NCI-H774 (cell line): ENCODE measurements around the gene UNC45B.
"Not testable (repeated sequence)": the region's sequence is repeated elsewhere in the genome, so short reads cannot be mapped to it uniquely, and the experiment has no call there.

Experiments used
- DNase-seq: peaks from one replicate; lab custom pipeline; 2025; lab: John Stamatoyannopoulos, UW

The UNC45B gene

GRCh38 chr17:35170968-35171771 is 23.6 kb downstream of the UNC45B start:
- DNase-seq: no peak

GRCh38 chr17:35171834-35172233 is 24.2 kb downstream of the UNC45B start:
- no peak for DNase-seq

GRCh38 chr17:35172321-35172720 is 24.7 kb downstream of the UNC45B start:
- DNase-seq: not testable (repeated sequence)

GRCh38 chr17:35174835-35175334 is 27.3 kb downstream of the UNC45B start:
- no peak for DNase-seq

- DNase-seq: no peak
These were observed 28.2 kb downstream of the UNC45B start for GRCh38 chr17:35175638-35176415.

GRCh38 chr17:35176897-35177296 is 29.3 kb downstream of the UNC45B start:
- no peak for DNase-seq

- DNase-seq: not testable (repeated sequence)
These were observed 31.8 kb downstream of the UNC45B start for GRCh38 chr17:35179379-35179778.

- no peak for DNase-seq
These were observed 35.7 kb downstream of the UNC45B start for GRCh38 chr17:35183332-35183731.

GRCh38 chr17:35184274-35184673 is 36.7 kb downstream of the UNC45B start:
- no peak for DNase-seq

- no peak for DNase-seq
These were observed 38.2 kb downstream of the UNC45B start for GRCh38 chr17:35185849-35186248.

- DNase-seq: no peak
These were observed 39.9 kb downstream of the UNC45B start for GRCh38 chr17:35187481-35187880.

- no peak for DNase-seq
These were observed 40.5 kb downstream of the UNC45B start for GRCh38 chr17:35188111-35188510.

- no peak for DNase-seq
These were observed 41.7 kb downstream of the UNC45B start for GRCh38 chr17:35189291-35189690.

GRCh38 chr17:35191001-35191695 is 43.5 kb downstream of the UNC45B start:
- no peak for DNase-seq

- DNase-seq: no peak
These were observed 45.1 kb downstream of the UNC45B start for GRCh38 chr17:35192708-35193107.

GRCh38 chr17:35194001-35194400 is 46.4 kb downstream of the UNC45B start, which contains the start of gene SLC35G3:
Gene SLC35G3, minus strand, starts transcription at chr17:35194393. Its CDS starts 86 bp downstream, at chr17:35194307.
- DNase-seq: not testable (repeated sequence)

GRCh38 chr17:35195062-35195461 is 47.4 kb downstream of the UNC45B start:
- DNase-seq: not testable (repeated sequence)

GRCh38 chr17:35202582-35202981 is 55.0 kb downstream of the UNC45B start:
- DNase-seq: not testable (repeated sequence)

GRCh38 chr17:35210741-35211140 is 63.1 kb downstream of the UNC45B start:
- DNase-seq: no peak

GRCh38 chr17:35212668-35213067 is 65.1 kb downstream of the UNC45B start:
- no peak for DNase-seq

- DNase-seq: no peak
These were observed 65.9 kb downstream of the UNC45B start for GRCh38 chr17:35213412-35213940.

- DNase-seq: no peak
These were observed 66.6 kb downstream of the UNC45B start for GRCh38 chr17:35214192-35214591.
